MCF 10A (cell line): ENCODE results near the gene C1QC. TPM values are rescaled to one million over a fixed set of nuclear protein-coding genes. Genes with fewer than 3 reads are reported as not detected.
A peak's percentile ranks its signal among the peaks of the same experiment; 100 is the strongest.

Experiments used
- BruUV-seq: library from RNA; stranded (reverse); fragments of 400-500 nt; replicated peaks from 2 replicates; lab custom pipeline; 2021; lab: Mats Ljungman, UMichigan
- CTCF ChIA-PET: fragments of 300-600 bp; sonication (Branson Sonifier 250); formaldehyde crosslinking; extraction: SDS; loops from one replicate; lab custom pipeline; 2021; ENCODE audit warnings: antibody characterized with exemption, inconsistent platforms; lab: Yijun Ruan, JAX
- POLR2A ChIA-PET: fragments of 300-600, 350-650 bp; sonication (Branson Sonifier 250); formaldehyde crosslinking; extraction: SDS; loops from one replicate; lab custom pipeline; 2020; ENCODE audit warnings: antibody characterized with exemption, inconsistent platforms; lab: Yijun Ruan, JAX
- DNase-seq: peaks from one replicate; pipeline ENCODE4 v3.0.0-alpha.2; 2018; ENCODE audit not compliant: unreplicated experiment
- H3K27ac Mint-ChIP-seq: one replicate; pipeline ENCODE4 v1.8.0; 2022; ENCODE audit warnings: mild to moderate bottlenecking, low read depth, mixed read lengths; ENCODE audit not compliant: unreplicated experiment
- H3K27me3 Mint-ChIP-seq: one replicate; pipeline ENCODE4 v1.8.0; 2022; ENCODE audit warnings: mixed read lengths; ENCODE audit not compliant: insufficient read depth, unreplicated experiment
- H3K36me3 Mint-ChIP-seq: one replicate; pipeline ENCODE4 v1.8.0; 2022; ENCODE audit warnings: mild to moderate bottlenecking, moderate library complexity, mixed read lengths; ENCODE audit not compliant: insufficient read depth, unreplicated experiment
- H3K4me1 Mint-ChIP-seq: one replicate; pipeline ENCODE4 v1.8.0; 2022; ENCODE audit warnings: mixed read lengths; ENCODE audit not compliant: insufficient read depth, unreplicated experiment
- H3K4me3 Mint-ChIP-seq: one replicate; pipeline ENCODE4 v1.8.0; 2022; ENCODE audit warnings: mild to moderate bottlenecking, moderate library complexity, mixed read lengths; ENCODE audit not compliant: unreplicated experiment
- H3K9me3 Mint-ChIP-seq: one replicate; pipeline ENCODE4 v1.8.0; 2022; ENCODE audit warnings: mixed read lengths; ENCODE audit not compliant: unreplicated experiment
- CTCF ChIP-seq: fragments of 200-600 bp; IDR thresholded peaks from one replicate; pipeline ENCODE4 v1.8.0; 2022; ENCODE audit warnings: antibody characterized with exemption, mild to moderate bottlenecking; ENCODE audit not compliant: unreplicated experiment
- intact Hi-C: fragments of 100-400 bp; cut with micrococcal nuclease; formaldehyde crosslinking; loops from 2 replicates; pipeline ENCODE4 v1.14.1; 2022
- total RNA-seq: library from RNA; stranded (reverse); gene quantifications from 2 replicates; pipeline ENCODE4 v1.2.3, GENCODE V29; 2022

C1QC gene
- total RNA-seq, 1 experiment from 2014 or later, result not detected

GRCh38 chr1:22625262-22625925 lies 18.0 kb upstream of the C1QC start:
- TF ChIP-seq CTCF, result no peak
- Mint-ChIP-seq H3K27ac (no peak overlapping the region), H3K4me3 (no peak overlapping the region), H3K9me3 (no peaks in the 10 kb centered on the region), H3K27me3 (peaks cover 94% of the 10 kb centered on the region), H3K36me3 (no peaks in the 10 kb centered on the region), H3K4me1 (no peaks in the 10 kb centered on the region)
- ChIA-PET CTCF (interaction anchor here (0.5 to 0.7 kb wide), 2 partner anchors 16 to 132 kb away, joined by 3 to 4 read pairs; no protein-coding TSS in a partner anchor), POLR2A (no interaction called here)
- intact Hi-C loops, result no loop called here
- BruUV-seq, result no TSS peak
- peak; percentile 19 for DNase-seq

- no peak for TF ChIP-seq CTCF
- ChIA-PET POLR2A (no interaction called here), CTCF (interaction anchor here (0.5 kb wide), 1 partner anchor 15 kb away, joined by 3 read pairs; no protein-coding TSS in a partner anchor)
- intact Hi-C loops, result no loop called here
- no peak for DNase-seq
- no peaks in the 10 kb centered on the region for H3K36me3 Mint-ChIP-seq
- H3K4me1 Mint-ChIP-seq, result no peaks in the 10 kb centered on the region
- H3K27ac Mint-ChIP-seq, result no peak overlapping the region
- BruUV-seq, result no TSS peak
- no peak overlapping the region for H3K4me3 Mint-ChIP-seq
- H3K27me3 Mint-ChIP-seq, result peaks cover 90% of the 10 kb centered on the region
- H3K9me3 Mint-ChIP-seq, result no peaks in the 10 kb centered on the region
Observed at GRCh38 chr1:22626237-22627157, 16.9 kb upstream of the C1QC start.

GRCh38 chr1:22627331-22627730 lies 16.1 kb upstream of the C1QC start:
- DNase-seq, result no peak
- peaks cover 90% of the 10 kb centered on the region for H3K27me3 Mint-ChIP-seq
- intact Hi-C loops, result no loop called here
- ChIA-PET CTCF (no interaction called here), POLR2A (no interaction called here)
- no peaks in the 10 kb centered on the region for H3K36me3 Mint-ChIP-seq
- H3K4me1 Mint-ChIP-seq, result no peaks in the 10 kb centered on the region
- no peak overlapping the region for H3K27ac Mint-ChIP-seq
- TF ChIP-seq CTCF, result no peak
- H3K4me3 Mint-ChIP-seq, result no peak overlapping the region
- H3K9me3 Mint-ChIP-seq, result no peaks in the 10 kb centered on the region
- no TSS peak for BruUV-seq

GRCh38 chr1:22628698-22629444 lies 14.6 kb upstream of the C1QC start:
- no peaks in the 10 kb centered on the region for H3K36me3 Mint-ChIP-seq
- H3K4me3 Mint-ChIP-seq, result no peak overlapping the region
- intact Hi-C loops, result no loop called here
- no peak for DNase-seq
- BruUV-seq, result no TSS peak
- H3K27me3 Mint-ChIP-seq, result peaks cover 89% of the 10 kb centered on the region
- H3K4me1 Mint-ChIP-seq, result no peaks in the 10 kb centered on the region
- H3K27ac Mint-ChIP-seq, result no peak overlapping the region
- ChIA-PET POLR2A (no interaction called here), CTCF (interaction anchor here (0.7 to 0.8 kb wide), 3 partner anchors 18 to 497 kb away, joined by 3 to 4 read pairs (median 4); no protein-coding TSS in a partner anchor)
- TF ChIP-seq CTCF, result no peak
- H3K9me3 Mint-ChIP-seq, result no peaks in the 10 kb centered on the region
